ENCODE data around the gene USP53.
"Not testable (repeated sequence)": the region's sequence is repeated elsewhere in the genome, so short reads cannot be mapped to it uniquely, and the experiment has no call there.

The USP53 gene

DNA sequence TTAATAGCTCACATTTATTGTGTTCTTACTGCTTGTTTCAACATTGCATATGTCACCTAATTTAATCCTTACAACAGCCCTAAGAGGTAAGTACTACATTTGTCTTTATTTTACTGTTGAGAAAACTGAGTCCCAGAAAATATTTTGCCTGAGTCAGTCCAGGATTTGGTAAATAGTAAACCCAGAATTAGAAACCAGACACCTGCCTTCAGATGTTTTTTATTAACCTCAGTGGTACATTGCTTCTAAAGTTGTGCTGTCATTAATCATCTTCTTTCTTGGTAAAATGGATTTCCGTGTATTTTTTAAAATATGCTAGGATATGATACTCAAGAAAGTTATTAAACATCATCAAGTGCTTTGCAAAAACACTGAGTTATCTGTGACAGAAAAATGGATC lies 31.4 kb downstream of the USP53 start:
- DNase-seq (ENCODE audit: low read depth): no peak
- TF ChIP-seq, protein P1, sequence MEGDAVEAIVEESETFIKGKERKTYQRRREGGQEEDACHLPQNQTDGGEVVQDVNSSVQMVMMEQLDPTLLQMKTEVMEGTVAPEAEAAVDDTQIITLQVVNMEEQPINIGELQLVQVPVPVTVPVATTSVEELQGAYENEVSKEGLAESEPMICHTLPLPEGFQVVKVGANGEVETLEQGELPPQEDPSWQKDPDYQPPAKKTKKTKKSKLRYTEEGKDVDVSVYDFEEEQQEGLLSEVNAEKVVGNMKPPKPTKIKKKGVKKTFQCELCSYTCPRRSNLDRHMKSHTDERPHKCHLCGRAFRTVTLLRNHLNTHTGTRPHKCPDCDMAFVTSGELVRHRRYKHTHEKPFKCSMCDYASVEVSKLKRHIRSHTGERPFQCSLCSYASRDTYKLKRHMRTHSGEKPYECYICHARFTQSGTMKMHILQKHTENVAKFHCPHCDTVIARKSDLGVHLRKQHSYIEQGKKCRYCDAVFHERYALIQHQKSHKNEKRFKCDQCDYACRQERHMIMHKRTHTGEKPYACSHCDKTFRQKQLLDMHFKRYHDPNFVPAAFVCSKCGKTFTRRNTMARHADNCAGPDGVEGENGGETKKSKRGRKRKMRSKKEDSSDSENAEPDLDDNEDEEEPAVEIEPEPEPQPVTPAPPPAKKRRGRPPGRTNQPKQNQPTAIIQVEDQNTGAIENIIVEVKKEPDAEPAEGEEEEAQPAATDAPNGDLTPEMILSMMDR (IDR thresholded peaks at IDR 0.05; ENCODE audit: control insufficient read depth, extremely low read depth, insufficient read depth): no peak
- H3K4me3 ChIP-seq (ENCODE audit: low read depth, low read length): no peak overlapping the region

DNA sequence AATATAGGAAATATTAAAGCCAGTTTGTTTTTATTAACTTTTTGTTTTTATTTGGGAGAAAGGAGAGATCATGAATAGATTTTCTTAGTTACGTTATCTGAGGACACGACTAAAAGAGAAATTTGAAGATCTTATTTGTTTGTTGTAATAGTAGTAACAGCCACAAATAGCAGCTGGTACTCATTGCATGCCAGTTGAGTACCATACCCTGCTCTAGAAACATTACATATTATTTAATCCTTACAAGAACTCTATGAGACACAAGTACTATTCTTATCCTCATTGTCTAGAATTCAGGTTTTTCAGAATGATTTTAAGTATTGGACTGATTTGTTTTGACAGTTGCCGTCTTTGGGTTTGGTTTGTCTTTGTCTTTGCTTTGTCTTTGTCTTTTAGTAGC lies 31.8 kb downstream of the USP53 start:
- no peak overlapping the region for H3K4me3 ChIP-seq (ENCODE audit: low read depth, low read length)
- TF ChIP-seq, protein P1 (IDR thresholded peaks at IDR 0.05; ENCODE audit: control insufficient read depth, extremely low read depth, insufficient read depth): no peak
- DNase-seq (ENCODE audit: low read depth): no peak

DNA sequence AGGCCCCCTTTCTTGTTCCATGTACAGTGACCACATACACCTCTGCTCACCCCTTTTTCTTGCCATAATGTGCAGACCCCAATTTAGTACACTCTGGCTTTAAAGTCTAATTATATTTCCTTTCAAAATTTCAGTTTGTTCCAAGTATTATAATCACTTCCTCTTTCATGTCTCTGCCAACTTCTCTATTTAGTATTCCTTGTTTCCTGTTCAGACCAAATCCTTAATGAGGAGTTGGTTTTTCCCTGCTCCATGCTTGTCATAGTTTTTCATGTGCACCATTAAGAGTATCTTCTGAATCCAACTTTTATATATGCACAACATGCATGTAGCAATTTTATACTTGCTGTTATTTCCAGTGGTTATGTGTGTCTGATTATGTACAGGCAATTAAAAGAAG lies 32.3 kb downstream of the USP53 start:
- no peak for DNase-seq (ENCODE audit: low read depth)
- H3K4me3 ChIP-seq (ENCODE audit: low read depth, low read length): no peak overlapping the region
- TF ChIP-seq, protein P1 (IDR thresholded peaks at IDR 0.05; ENCODE audit: control insufficient read depth, extremely low read depth, insufficient read depth): no peak

DNA sequence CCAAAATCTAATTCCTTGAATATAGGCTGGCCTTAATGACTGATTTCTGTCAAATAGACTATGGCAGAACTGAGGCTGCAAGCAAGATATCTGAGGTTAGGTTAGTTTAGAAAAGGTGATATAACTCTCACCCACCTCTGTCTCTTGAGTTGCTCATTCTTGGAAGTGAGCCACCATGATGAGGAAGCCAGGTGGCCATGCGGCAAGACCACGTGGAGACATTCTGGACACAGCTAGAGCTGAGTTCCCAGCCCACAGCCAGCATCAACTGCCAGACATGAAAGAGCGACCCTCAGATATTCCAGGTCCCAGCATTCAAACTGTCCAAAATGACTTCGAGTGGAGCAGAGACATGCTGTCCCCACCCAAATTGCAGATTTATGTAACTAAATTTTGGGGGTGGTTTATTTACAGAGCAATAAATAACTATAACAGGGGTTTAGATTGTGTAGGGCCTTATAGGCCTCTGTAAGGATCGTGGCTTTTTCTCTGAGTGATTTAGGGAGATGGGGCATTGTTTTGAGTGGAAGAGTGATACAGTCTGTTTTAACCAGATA lies 33.7 kb downstream of the USP53 start:
- no peak for DNase-seq (ENCODE audit: low read depth)
- H3K4me3 ChIP-seq (ENCODE audit: low read depth, low read length): no peak overlapping the region
- TF ChIP-seq, protein P1 (IDR thresholded peaks at IDR 0.05; ENCODE audit: control insufficient read depth, extremely low read depth, insufficient read depth): no peak

DNA sequence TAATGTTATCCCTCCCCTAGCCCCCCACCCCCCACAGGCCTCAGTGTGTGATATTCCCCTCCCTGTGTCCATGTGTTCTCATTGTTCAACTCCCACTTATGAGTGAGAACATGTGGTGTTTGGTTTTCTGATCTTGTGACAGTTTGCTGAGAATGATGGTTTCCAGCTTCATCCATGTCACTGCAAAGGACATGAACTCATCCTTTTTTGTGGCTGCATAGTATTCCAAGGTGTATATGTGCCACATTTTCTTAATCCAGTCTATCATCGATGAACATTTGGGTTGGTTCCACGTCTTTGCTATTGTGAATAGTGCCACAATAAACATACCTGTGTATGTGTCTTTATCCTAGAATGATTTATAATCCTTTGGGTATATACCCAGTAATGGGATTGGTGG lies 38.5 kb downstream of the USP53 start:
- not testable (repeated sequence) for DNase-seq (ENCODE audit: low read depth); H3K4me3 ChIP-seq (ENCODE audit: low read depth, low read length)

DNA sequence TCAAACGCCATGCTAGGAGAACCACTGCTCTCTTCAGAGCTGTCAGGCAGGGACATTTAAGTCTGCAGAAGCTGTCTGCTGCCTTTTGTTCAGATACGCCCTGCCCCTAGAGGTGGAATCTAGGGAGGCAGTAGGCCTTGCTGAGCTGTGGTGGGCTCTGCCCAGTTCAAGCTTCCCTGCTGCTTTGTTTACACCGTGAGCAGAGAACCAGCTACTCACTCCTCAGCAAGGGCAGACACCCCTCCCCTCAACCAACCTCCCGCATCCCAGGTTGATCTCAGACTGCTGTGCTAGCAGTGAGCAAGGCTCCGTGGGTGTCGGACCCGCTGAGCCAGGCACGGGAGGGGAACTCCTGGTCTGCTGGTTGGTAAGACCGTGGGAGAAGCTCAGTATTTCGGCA lies 42.7 kb downstream of the USP53 start:
- DNase-seq (ENCODE audit: low read depth); H3K4me3 ChIP-seq (ENCODE audit: low read depth, low read length): not testable (repeated sequence)

DNA sequence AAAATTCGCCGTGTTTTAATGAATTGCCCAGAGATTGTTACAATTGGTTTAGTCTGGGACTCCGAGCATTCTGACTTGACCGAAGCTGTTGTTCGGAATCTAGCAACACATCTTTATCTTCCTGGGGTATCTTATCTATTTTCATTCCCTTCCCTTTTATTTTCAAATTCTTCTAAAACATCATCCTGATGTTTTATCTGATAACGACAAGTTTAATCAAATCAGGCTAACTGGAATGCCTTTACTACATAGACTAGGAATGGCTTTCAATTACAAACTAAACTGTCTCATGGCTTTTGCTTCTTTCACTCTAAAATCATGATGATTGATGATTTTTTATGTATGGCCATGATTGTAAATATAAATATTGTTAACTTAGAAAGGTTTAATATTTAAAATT lies 48.0 kb downstream of the USP53 start:
- TF ChIP-seq, protein P1 (IDR thresholded peaks at IDR 0.05; ENCODE audit: control insufficient read depth, extremely low read depth, insufficient read depth): no peak
- DNase-seq (ENCODE audit: low read depth): no peak
- no peak overlapping the region for H3K4me3 ChIP-seq (ENCODE audit: low read depth, low read length)

DNA sequence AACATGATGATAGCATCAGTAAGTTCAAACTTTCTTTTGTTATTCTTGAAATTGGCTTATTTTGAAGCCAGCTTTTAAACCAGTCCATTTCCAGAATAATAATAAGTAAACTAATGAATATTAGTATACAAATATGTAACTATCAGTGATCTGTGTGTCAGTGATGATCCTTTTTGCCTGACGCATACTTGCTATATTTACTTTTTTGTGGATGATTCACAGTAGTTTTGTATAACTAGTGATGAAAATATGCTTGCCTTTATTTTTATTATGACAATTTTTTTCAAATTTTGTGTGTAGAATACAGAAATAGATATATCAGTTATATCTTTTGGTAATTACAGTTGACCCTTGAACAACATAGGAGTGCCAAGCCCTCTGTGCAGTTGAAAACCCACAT lies 49.5 kb downstream of the USP53 start:
- TF ChIP-seq, protein P1 (IDR thresholded peaks at IDR 0.05; ENCODE audit: control insufficient read depth, extremely low read depth, insufficient read depth): no peak
- no peak overlapping the region for H3K4me3 ChIP-seq (ENCODE audit: low read depth, low read length)
- no peak for DNase-seq (ENCODE audit: low read depth)

All from LNCaP clone FGC (cell line).